Retina (tissue), 1 donor: ENCODE data around the gene RSRP1.
"Not testable (repeated sequence)": the region's sequence is repeated elsewhere in the genome, so short reads cannot be mapped to it uniquely, and the experiment has no call there.

Source experiments
- DNase-seq: peaks from one replicate; pipeline ENCODE4 v3.0.0-alpha.2; 2016

Gene RSRP1, protein sequence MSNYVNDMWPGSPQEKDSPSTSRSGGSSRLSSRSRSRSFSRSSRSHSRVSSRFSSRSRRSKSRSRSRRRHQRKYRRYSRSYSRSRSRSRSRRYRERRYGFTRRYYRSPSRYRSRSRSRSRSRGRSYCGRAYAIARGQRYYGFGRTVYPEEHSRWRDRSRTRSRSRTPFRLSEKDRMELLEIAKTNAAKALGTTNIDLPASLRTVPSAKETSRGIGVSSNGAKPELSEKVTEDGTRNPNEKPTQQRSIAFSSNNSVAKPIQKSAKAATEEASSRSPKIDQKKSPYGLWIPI

DNA sequence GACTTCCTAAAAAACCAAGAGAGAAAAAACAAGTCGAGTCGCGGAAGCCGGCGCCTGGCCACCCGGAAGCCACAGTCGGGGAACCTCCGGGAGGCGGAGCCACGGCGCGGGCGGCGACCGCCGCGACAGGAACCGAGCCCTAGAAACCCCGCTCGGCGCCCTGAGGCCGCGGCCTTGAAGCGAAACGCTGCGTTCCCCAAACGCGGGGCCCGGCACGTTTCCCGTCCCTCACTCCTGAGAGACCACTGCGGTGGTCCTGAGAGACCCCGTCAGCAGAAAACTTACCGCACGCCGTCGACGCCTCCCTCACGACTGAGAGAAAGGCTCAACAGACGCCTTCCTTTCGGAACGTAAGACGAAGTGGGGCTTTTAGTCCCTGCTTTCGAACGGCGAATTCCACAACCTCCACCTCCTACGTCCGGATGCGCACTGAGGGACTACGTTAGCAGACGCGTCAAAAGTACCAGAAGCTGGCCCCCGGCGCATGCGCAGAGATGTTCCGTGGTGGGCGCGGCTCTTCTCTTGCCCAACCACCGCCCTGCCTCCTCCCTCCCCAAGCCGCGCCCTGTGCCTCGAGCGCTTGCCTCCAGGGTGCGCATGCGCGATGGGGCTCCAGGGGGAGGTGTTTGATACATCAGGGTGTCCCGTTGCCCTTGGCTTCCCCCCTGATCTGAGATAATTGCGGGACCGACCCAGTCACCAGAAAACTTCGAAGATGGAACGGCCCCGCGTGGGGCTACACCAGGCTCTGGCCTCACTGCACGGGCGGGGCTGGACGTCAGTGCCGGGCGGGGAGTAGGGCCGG is at the start of gene RSRP1:
TSS of gene RSRP1 (minus strand) at position 431 of the 805 bp plus-strand sequence. CDS start 491 bp downstream, outside the sequence.
- DNase-seq = peak; percentile 99

DNA sequence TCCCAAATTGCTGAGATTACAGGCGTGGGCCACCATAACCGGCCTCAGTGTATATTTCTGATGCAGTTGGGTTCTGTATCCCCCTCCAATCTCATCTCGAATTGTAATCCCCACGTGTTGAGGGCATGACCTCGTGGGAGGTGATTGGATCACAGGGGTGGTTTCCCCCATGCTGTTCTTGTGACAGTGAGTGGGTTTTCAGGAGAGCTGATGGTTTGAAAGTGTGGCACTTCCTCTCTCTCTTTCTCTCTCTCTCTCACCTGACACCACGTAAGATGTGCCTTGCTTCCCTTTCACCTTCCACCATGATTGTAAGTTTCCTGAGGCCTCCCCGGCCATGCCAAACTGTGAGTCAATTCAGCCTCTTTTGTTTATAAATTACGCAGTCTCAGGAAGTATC is 49.2 kb upstream of the RSRP1 start:
- not testable (repeated sequence) for DNase-seq

DNA sequence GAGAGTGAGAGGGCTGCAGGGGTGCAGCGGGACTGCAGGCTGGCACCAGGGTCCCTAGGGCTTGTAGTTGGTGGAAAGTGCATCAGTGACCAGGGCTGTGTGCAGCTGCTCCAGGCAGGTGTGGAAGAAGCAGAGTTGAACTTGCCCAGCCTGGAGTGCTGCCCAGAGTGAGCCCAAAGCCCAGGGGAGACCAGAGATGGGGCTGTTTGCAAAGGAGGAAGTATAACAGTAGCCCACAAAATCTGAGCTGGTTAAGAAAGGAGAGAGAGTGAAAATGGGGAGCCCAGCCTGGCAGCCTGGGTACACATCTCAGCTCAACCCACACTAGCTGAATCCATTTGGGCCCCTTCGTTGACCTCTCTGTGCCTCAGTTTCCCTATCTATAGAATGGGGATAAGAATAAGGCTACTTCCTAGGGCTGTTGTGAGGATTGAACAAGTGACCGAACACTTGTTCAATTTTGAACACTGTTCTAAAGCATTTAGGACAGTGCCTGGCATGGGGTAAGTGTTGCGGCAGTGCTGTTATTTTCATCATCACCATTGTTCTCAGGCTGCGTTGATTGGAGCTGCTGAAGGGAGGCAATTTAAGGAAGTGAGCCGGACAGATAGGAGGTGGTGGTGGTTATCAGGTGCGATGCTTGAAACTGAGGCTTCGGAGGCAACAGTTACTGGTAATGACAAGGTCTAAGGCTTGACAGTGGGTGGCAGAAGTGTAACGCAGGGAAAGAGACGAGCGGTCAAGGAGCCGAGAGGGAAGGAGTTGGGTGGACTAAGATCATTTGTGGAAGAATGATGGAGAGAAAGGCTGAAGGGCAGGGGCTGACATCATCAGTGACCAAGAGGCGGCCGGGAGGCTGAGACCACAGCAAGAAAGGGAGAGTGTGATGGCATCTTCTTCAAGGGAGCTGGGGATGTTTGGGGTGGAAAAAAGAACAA is 47.9 kb upstream of the RSRP1 start:
- DNase-seq = not testable (repeated sequence)

DNA sequence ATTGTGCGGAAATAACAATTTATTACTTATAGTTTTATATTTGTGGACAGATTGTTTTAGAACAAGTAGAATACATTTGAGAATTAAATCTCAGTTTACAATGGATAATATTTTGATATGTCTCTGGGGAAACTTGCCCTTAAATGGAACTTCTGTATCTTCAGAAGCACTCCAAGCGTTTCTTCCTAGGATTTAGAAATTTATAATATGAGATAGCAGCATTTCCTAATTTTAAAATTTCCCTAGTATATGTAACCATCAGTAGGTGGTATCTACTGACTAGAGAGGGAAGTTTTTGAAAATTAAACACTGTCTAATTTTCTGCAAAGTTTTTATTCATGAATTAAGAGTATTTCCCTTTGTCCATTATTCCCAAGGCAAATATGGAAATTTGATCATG is 46.2 kb upstream of the RSRP1 start:
- not testable (repeated sequence) for DNase-seq

DNA sequence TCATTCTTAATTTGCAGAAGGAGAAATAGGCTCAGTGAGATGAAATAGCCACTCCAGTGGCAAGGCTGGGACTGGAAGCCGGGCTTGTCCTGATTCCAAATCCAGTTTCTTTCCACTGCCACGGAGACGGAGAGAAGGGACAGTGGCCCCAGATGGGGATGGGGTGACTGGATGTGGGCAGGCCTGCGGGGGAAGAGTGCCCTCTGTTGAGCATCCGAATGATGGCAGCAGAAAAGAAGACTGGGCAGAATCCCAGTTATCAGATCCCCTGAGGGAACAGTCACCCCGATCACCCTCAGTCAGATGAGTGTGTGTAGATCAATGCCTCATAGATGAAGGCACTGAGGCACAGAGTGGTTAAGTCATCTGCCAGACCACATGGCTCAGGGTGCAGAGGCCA is 42.8 kb upstream of the RSRP1 start:
- not testable (repeated sequence) for DNase-seq

DNA sequence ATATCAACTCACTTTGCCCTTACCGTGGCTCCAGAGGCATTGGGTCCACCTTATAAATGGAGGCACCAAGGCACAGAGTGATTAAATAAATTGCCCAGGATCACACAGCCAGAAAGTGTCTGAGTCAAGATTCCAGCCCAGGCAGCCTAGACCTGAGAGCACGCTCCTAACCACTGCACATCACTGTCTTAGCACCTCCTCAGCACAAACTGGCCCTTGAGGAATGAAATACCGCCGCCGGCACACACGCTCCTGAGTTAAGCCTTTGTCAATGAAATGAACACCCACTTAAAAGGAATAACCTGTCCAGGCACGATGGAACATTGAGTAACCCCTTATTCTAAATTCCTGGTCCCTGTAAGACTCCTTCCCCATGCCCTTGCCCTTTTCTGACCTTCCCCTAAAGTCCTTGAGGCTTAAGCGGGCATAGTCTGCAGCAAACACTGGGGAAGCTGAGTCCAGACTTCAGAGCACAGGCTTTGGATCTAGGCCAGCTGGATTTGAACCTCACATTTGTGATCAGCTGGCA is 41.4 kb upstream of the RSRP1 start:
- DNase-seq = not testable (repeated sequence)

DNA sequence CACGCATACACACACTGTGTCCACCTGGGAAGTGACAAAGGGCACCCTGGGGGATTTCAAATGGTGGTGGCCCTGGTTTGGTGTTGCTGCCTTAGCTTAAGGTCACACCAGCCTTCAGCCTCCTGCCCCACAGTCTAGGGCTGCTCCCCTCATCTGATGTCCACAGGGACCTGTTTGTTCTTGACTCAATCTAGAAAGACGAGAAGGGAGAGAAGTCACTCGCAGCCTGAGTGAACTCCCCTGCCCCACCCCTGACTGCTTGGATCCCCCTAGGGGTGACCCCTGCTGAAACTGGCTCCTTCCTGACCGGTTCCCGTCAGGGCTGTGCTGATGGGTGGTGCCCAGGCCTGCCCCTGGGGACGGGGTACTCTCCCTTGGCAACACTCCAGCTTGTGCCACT is 39.9 kb upstream of the RSRP1 start:
- DNase-seq = not testable (repeated sequence)

DNA sequence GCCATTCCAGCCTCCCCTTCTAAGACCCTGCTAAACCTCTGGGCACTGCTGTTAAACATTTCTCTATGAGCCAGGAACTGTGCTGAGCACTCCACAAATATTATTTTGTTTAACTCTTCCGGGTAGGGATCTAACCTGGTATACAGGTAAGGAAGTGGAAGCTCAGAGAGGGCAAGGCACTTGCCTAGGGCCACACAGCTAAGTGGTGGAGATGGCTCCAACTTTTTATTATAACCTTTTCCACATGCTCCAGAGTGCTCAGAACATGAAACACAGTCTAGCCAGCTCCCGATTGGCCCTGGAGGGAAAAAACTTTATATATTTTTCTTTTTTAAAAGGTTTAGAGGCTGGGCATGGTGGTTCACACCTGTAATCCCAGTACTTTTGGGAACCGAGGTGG is 38.6 kb upstream of the RSRP1 start:
- DNase-seq = not testable (repeated sequence)

DNA sequence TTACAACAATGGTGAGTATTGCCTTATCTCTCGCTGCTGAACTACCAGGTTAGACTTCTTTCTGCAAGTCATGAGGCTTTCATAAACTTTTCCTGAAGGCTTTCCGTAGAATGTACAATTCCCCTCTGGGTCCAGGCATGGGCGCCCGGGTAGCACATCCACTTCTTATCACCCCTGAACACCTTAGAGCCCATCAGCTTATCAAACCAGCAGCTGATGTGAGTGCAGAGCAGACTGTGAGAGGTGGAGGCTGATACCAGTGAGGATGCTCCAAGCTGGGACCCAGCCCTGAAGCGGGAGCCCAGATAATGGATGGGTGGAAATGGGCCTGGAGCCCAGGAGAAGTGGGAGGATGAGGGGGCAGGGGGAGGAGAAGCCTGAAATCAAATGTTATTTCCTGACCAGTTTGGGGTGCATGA is 32.4 kb upstream of the RSRP1 start:
- DNase-seq = not testable (repeated sequence)

DNA sequence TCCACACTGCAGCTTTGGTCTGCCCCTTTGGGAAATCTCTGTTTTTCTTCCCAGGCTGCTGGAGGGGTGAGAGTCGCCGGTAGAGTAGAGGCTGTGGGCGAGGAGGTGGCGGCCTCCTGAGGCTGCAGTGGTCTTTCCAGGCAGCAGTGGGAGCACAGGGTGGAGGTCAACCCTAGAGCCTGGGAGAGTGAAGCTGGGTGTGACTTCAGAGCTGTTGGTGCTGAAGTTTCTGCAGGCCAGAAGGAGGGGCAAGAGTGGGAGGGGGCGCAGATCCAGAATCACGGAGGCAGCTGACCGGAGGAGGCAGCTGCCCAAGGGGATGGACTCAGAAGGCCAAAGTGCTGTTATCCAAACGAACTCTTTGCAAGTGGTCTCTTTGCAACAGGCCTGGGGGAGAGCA is 31.5 kb upstream of the RSRP1 start:
- not testable (repeated sequence) for DNase-seq

DNA sequence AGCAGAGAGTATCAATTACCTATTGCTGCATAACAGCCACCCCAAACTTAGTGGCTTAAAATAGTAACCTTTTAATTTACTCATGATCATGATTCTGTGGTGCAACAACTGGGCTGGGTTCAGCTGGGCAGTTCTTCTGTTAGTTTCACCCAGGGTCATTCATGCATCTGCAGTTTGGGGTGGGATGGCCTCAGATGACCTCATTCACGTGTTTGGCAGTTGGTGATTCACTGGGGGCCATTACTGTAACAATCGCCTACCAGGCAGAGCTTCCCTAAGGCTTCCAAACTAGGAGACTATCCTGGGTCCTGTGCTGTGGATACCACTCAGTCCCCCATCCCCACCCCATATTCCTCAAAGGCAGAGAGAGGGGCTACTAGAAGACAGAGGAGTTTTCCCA is 31.1 kb upstream of the RSRP1 start:
- not testable (repeated sequence) for DNase-seq

DNA sequence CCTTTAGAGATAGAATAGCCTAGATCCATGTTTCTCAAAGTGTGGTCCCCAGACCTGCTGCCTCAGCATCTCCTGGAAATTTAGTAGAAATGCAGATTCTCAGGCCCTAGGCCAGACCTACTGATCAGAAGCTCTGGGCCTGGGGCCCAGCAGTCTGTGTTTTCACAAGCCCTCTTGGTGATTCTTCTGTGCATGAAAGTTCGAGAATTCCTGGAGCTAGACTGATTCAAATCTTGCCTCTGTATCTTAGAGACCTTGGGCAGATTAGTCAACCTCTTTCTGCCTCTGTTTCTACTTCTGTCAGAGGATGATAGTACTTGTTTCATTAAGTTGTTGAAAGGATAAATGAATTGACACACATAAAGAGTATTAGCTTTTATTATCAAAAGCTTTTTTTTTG is 30.0 kb upstream of the RSRP1 start:
- not testable (repeated sequence) for DNase-seq

DNA sequence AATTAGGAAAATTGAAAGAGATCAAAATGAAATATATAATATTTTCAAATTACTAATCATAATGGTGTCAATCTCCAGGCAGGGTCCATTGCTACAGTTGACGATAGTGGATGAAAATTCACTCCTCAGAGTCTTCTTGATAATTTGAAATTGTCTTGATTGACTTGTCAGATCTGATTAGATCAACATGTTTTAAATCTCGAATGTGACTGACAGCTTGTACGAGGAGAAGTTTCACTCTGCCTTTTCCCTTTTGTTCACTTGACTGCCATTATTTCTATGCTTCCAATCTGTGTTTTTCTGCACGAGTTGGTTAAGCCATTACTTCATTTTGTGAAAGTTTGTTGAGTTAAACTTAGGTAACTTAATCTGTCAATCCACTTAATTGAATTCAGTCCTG is 28.4 kb upstream of the RSRP1 start:
- not testable (repeated sequence) for DNase-seq

DNA sequence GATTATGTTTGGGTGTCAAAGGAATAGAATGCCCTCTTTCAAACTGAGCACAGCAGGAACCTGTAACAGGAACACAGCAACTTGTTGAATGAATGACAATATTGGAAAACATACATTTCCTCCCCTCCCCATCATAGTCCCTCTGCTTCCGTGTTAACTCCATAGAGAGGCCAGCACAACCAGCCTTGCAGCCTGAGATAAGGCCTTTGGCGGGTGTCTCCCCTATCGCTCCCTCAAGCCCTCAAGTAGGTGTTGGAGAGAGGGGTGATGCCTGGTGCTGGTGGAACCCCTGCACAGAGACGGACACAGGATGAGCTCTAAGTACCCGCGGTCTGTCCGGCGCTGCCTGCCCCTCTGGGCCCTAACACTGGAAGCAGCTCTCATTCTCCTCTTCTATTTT is 25.0 kb upstream of the RSRP1 start, which contains the start of gene RHD:
TSS of gene RHD (plus strand) at position 272 of the 400 bp plus-strand sequence. CDS start at position 311, 39 bp downstream.
- not testable (repeated sequence) for DNase-seq

DNA sequence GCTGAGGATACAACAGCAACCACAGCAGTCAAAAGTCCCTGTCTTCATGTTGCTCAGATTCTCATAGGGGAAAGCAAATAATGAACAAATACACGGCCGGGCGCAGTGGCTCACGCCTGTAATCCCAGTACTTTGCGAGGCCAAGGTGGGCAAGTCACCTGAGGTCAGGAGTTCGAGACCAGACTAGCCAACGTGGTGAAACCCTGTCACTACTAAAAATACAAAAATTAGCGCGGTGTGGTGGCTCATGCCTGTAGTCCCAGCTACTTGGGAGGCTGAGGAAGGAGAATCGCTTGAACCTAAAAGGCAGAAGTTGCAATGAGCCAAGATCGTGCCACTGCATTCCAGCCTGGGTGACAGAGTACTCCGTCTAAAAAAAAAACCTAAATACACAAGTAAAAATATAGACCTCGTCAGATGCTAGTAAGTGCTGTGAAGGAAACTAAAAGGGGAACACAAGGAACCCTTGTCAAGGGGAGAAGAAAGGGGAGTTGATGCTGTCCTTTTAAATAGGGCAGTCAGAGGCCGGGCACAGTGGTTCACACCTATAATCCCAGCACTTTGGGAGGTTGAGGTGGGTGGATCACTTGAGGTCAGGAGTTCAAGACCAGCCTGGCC is 21.0 kb upstream of the RSRP1 start:
- not testable (repeated sequence) for DNase-seq

DNA sequence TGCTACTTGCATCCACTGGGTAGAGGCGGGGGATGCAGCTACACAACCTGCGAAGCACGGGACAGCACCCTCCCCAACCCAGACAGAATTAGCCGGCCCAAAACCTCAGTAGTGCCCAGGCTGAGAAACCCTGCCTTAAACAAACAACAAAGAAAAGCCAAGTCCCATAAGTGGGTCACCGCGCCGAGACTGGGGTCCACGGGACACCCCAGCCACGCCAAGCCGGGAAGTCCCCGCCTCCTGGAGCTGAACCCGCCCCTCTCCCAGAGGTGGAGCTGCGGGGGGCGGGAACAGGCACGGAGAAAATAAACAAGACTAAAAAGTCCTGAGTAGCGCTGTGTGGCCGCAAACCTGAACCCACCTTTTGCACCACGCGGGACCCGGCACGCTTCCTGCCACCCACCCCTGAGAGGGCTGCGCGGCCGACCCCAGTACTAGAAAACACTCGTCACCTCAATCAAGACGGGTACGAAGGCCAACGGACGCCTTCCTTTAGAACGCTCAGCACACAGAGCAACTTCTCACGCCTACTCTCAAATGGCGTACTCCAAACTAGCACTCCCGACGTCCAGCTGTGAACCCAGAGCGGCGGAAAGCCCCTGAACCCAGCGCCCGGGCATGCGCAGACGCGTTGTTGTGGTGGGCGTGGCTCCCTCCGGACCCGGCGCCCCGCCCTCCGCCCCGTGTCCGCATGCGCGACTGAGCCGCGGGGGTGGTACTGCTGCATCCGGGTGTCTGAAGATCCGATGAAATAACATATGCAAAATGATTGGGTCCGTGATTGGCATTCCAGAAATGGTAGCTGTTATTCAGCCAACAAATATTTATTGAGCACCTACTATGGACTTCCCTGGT is 20.3 kb upstream of the RSRP1 start:
- DNase-seq = peak; percentile 86

DNA sequence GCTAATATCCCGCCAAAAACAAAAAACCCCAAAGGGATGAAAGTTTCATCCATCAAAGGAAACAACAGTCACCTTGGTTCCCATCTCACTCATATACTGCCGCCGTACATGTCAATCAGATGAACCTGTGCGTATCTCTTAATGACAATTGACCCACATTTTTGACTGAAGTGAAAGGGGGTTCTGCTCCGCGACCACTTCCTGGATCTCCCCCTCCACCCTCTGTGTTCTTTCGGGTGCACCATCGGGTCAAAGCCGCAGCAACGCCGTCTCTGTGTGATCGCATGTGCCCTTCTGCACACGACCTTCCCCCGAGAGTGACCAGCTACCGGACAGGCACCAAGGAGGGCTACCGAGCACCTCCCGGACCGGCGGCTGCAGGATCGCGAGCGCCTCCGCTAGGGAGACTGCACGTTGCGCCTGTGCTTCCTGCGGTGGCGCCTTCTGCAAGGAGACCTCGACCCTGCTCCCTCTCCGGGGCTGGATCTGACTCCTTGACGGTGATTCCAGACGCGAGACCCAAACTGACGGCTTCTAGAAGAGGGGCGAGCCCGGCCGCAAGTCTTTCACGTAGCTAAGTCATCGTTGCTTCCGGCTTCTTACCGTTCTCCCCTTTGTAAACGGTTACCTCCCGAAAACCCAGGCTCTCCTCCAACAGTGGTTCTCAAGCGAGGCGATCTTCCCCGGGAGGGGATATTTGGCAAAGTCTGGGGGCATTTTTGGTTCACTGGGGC is 19.5 kb upstream of the RSRP1 start:
- DNase-seq = peak; percentile 15

DNA sequence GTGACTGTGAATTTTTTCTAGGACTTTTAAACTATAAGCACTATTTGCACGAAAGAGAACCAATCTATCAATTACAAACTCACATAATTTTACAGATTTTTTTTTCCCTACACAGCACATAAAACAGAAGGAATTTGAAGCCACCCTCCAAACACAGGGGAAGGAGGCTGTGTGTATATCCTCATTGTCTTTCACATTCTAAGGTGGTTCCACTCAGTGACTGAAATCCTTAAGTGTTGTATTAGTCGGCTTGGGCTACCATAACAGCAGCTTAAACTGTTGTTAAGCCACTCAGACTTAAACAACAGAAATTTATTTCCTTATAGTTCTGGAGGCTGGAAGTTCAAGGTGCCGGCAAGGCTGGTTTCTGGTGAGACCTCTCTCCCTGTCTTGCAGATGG is 13.1 kb upstream of the RSRP1 start:
- not testable (repeated sequence) for DNase-seq

DNA sequence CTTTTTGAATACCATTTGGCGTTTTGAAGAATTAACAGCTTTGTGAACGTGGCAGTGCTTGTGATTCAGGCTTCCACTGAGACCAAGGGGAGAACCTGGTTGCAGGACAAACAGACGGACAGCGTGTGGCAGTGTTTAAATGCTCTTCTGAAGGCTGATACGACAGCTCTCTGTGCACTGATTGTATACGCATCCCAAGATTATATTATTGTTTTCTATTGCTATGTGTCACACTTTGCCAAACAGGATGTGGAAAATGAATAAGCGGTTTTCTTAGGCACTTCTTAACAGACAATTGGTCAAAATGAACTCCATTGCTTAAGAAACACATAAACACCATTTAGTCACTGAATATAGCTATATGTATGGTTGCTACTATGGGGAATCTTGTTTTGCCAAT is 12.6 kb upstream of the RSRP1 start:
- not testable (repeated sequence) for DNase-seq

DNA sequence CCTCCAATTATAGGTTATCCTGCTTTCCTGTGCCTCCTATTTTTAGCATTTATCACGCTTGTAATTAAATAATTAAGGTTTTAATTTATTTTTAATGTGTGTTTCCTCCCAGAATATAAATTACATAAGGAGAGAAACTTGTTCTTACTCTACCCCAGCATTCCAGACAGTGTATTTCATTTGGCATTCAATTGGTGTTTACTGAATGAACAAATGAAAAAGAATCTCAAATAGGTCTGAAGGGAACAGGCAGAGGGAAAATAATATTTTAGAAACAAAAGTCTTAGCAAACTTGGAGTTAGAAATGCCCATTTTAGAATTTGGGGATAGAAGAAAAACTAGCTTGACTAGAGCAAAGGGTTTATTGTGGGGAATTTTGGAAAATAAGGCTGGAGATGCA is 9.9 kb upstream of the RSRP1 start:
- DNase-seq = no peak
